ENCODE measurements around the gene PYCR2.

The PYCR2 gene

GRCh38 chr1:225917536-225917935, 6.5 kb downstream of the PYCR2 start:
- H3K4me3 ChIP-seq (ENCODE audit: control insufficient read depth, low read depth, low read length), result no peak overlapping the region
- TF ChIP-seq CTCF (conservative IDR thresholded peaks at IDR 0.05; ENCODE audit: control insufficient read depth, insufficient read depth, low read depth, low read length), result no peak
- DNase-seq (ENCODE audit: low read depth), result peak; percentile 23

- no peak for DNase-seq (ENCODE audit: low read depth)
- no peak overlapping the region for H3K4me3 ChIP-seq (ENCODE audit: control insufficient read depth, low read depth, low read length)
- no peak for TF ChIP-seq CTCF (conservative IDR thresholded peaks at IDR 0.05; ENCODE audit: control insufficient read depth, insufficient read depth, low read depth, low read length)
These were observed 6.9 kb downstream of the PYCR2 start for GRCh38 chr1:225917101-225917500.

- H3K4me3 ChIP-seq (ENCODE audit: control insufficient read depth, low read depth, low read length), result no peak overlapping the region
- TF ChIP-seq CTCF (conservative IDR thresholded peaks at IDR 0.05; ENCODE audit: control insufficient read depth, insufficient read depth, low read depth, low read length), result no peak
- no peak for DNase-seq (ENCODE audit: low read depth)
These were observed 8.5 kb downstream of the PYCR2 start for GRCh38 chr1:225915538-225915991.

- H3K4me3 ChIP-seq (ENCODE audit: control insufficient read depth, low read depth, low read length), result no peak overlapping the region
- DNase-seq (ENCODE audit: low read depth), result no peak
These were observed 9.1 kb downstream of the PYCR2 start for GRCh38 chr1:225914947-225915346.

GRCh38 chr1:225914391-225914790, 9.7 kb downstream of the PYCR2 start:
- no peak overlapping the region for H3K4me3 ChIP-seq (ENCODE audit: control insufficient read depth, low read depth, low read length)
- TF ChIP-seq CTCF (conservative IDR thresholded peaks at IDR 0.05; ENCODE audit: control insufficient read depth, insufficient read depth, low read depth, low read length), result no peak
- no peak for DNase-seq (ENCODE audit: low read depth)

More at GRCh38 chr1:225914947-225915346, 9.1 kb downstream of the PYCR2 start:
- TF ChIP-seq CTCF (conservative IDR thresholded peaks at IDR 0.05; ENCODE audit: control insufficient read depth, insufficient read depth, low read depth, low read length), result no peak

- no peak overlapping the region for H3K4me3 ChIP-seq (ENCODE audit: control insufficient read depth, low read depth, low read length)
- peak; percentile 37 for DNase-seq (ENCODE audit: low read depth)
- TF ChIP-seq CTCF (conservative IDR thresholded peaks at IDR 0.05; ENCODE audit: control insufficient read depth, insufficient read depth, low read depth, low read length), result peak; percentile 56
These were observed 12.6 kb downstream of the PYCR2 start for GRCh38 chr1:225911191-225912130.

Data from fibroblast of mammary gland (primary cell).